WTC11 (cell line): ENCODE results near the gene KRT1.

Source experiments
- CREB1 ChIP-seq: sonication (generic); formaldehyde crosslinking; IDR thresholded peaks from 2 replicates; pipeline ENCODE4 v1.8.0; 2023; ENCODE audit warnings: mild to moderate bottlenecking, missing genetic modification reagents
- FOXJ3 ChIP-seq: sonication (generic); formaldehyde crosslinking; IDR thresholded peaks from 2 replicates; pipeline ENCODE4 v1.9.0; 2021; ENCODE audit warnings: missing genetic modification reagents, mild to moderate bottlenecking, borderline replicate concordance
- IRF2 ChIP-seq: sonication (generic); formaldehyde crosslinking; IDR thresholded peaks from 2 replicates; pipeline ENCODE4 v1.8.0; 2022; ENCODE audit warnings: low read depth, missing genetic modification reagents, borderline replicate concordance
- JUN ChIP-seq: sonication (generic); formaldehyde crosslinking; IDR thresholded peaks from 2 replicates; pipeline ENCODE4 v1.8.0; 2023; ENCODE audit warnings: mild to moderate bottlenecking, missing genetic modification reagents
- NFYB ChIP-seq: sonication (generic); formaldehyde crosslinking; conservative IDR thresholded peaks from 2 replicates; pipeline ENCODE4 v1.8.0; 2022; ENCODE audit warnings: low read depth, missing genetic modification reagents
- PRRX2 ChIP-seq: fragments of 250-450 bp; sonication (Bioruptor Pico); IDR thresholded peaks from 2 replicates; pipeline ENCODE4 v1.8.0; 2021; ENCODE audit warnings: mild to moderate bottlenecking
- TEAD1 ChIP-seq: sonication (generic); formaldehyde crosslinking; IDR thresholded peaks from 2 replicates; pipeline ENCODE4 v1.8.0; 2022; ENCODE audit warnings: mild to moderate bottlenecking, missing genetic modification reagents
- TEAD4 ChIP-seq: sonication (generic); formaldehyde crosslinking; IDR thresholded peaks from 2 replicates; pipeline ENCODE4 v1.8.0; 2022; ENCODE audit warnings: mild to moderate bottlenecking, missing genetic modification reagents
- ZNF232 ChIP-seq: sonication (generic); formaldehyde crosslinking; IDR thresholded peaks from 2 replicates; pipeline ENCODE4 v1.8.0; 2022; ENCODE audit warnings: mild to moderate bottlenecking, missing genetic modification reagents
- ZNF263 ChIP-seq: sonication (generic); formaldehyde crosslinking; IDR thresholded peaks from 2 replicates; pipeline ENCODE4 v1.8.1; 2022; ENCODE audit warnings: low read depth, mild to moderate bottlenecking, moderate library complexity, missing genetic modification reagents
- TF ChIP-seq, protein P1 (sequence below): fragments of 200-600 bp; IDR thresholded peaks from 2 replicates; pipeline ENCODE4 v1.8.0; 2022; ENCODE audit warnings: antibody characterized with exemption
- TF ChIP-seq, protein P2 (sequence below): sonication (generic); formaldehyde crosslinking; IDR thresholded peaks from 2 replicates; pipeline ENCODE4 v1.8.1; 2023; ENCODE audit warnings: mild to moderate bottlenecking, missing genetic modification reagents, moderate library complexity

DNA sequence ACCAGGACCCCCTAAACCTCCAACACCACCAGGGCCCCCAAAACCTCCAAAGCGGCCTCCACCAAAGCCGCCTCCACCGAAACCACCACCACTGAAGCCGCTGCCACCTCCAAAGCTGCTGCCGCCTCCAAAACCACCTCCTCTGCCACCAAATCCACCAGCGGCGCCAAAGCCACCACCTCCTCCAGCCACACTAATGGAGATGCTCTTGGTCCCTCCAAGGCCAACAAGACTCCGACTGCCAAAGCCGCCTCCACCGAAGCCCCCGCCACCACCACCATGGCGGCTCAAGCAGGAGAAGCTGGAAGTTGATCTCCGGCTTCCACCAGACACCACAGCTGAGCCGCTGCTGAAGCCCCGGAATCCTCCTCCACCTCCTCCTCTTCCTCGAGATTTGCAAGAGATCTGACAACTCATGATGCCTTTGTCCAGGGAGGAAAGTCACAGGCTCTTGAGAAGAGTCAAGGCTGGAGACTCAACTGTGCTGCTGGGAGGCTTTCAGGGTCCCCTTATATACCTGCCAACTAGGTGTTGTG lies 28.4 kb downstream of the KRT1 start, which contains the start of gene KRT2:
- TF ChIP-seq ZNF232 (CRISPR knock-in tag) = no peak
- TF ChIP-seq, protein P1, sequence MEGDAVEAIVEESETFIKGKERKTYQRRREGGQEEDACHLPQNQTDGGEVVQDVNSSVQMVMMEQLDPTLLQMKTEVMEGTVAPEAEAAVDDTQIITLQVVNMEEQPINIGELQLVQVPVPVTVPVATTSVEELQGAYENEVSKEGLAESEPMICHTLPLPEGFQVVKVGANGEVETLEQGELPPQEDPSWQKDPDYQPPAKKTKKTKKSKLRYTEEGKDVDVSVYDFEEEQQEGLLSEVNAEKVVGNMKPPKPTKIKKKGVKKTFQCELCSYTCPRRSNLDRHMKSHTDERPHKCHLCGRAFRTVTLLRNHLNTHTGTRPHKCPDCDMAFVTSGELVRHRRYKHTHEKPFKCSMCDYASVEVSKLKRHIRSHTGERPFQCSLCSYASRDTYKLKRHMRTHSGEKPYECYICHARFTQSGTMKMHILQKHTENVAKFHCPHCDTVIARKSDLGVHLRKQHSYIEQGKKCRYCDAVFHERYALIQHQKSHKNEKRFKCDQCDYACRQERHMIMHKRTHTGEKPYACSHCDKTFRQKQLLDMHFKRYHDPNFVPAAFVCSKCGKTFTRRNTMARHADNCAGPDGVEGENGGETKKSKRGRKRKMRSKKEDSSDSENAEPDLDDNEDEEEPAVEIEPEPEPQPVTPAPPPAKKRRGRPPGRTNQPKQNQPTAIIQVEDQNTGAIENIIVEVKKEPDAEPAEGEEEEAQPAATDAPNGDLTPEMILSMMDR = no peak
- TF ChIP-seq JUN (CRISPR knock-in tag) = no peak
- TF ChIP-seq NFYB (CRISPR knock-in tag) = no peak
- no peak for TF ChIP-seq IRF2
- TF ChIP-seq TEAD1 = no peak
- no peak for TF ChIP-seq PRRX2
- no peak for TF ChIP-seq ZNF263
- TF ChIP-seq CREB1 (CRISPR knock-in tag) = no peak
- TF ChIP-seq, protein P2, sequence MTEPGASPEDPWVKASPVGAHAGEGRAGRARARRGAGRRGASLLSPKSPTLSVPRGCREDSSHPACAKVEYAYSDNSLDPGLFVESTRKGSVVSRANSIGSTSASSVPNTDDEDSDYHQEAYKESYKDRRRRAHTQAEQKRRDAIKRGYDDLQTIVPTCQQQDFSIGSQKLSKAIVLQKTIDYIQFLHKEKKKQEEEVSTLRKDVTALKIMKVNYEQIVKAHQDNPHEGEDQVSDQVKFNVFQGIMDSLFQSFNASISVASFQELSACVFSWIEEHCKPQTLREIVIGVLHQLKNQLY (CRISPR knock-in tag) = no peak
- TF ChIP-seq TEAD4 (CRISPR knock-in tag) = no peak
- no peak for TF ChIP-seq FOXJ3 (CRISPR knock-in tag)
